Measurements from ENCODE around the gene GPBP1L1.
"Not testable (repeated sequence)": the region's sequence is repeated elsewhere in the genome, so short reads cannot be mapped to it uniquely, and the experiment has no call there.

Gene GPBP1L1

DNA sequence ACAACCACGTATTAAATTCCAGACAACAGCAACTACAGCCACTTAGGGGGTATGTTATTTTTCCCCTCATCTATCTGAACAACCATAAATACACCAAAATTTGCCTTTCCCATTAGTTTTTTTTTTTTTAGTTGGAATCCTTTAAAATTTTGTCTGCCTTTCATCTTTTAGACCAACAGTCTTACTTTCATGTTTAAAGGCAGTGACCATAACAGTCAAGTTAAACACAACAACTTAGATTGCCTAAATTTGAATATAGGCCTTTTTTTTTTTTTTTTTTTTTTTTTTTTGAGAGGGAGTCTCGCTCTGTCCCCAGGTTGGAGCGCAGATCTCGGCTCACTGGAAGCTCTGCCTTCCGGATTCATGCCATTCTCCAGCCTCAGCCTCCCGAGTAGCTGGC is 3.4 kb downstream of the GPBP1L1 start:
- no peak for DNase-seq (ENCODE audit: low read depth in 2 of 2)

DNA sequence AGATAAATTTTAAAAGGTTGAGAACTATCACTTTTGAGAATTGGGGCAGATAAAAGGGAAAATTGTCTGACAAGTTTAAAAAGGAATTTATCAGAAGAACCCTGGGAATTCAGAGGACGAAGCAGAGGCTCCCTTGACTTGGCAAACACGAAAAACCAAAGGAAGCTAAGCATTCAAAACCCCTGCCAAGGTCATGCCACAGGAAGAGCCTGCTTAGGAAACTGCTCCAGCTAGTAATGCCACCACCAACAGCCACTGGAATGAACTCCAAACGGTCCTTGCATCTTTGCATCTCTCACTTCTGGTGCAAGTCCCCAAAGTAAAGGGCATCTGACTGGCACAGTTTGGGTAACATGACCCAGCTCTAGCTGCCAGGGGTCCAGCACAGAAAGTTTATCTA is 7.2 kb downstream of the GPBP1L1 start:
- no peak for DNase-seq (ENCODE audit: low read depth in 2 of 2)

DNA sequence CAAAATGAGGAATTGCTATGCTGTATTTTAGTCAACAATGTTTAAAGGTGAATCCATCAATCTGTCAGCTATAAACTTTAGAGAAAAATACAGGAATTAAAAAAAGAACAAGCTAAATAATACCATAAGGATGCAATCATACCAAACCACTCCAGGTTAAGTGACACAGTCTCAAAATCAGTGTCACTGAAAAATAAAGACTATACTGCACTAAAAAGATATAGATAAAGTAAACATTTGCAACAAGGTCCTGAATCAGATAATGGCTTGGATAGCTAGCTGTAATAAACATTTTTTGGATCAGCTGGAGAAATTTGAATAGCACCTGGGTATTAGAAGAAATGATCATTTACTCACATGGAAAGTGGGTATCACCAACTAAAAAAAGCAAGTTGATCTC is 7.8 kb downstream of the GPBP1L1 start:
- no peak for DNase-seq (ENCODE audit: low read depth in 2 of 2)

DNA sequence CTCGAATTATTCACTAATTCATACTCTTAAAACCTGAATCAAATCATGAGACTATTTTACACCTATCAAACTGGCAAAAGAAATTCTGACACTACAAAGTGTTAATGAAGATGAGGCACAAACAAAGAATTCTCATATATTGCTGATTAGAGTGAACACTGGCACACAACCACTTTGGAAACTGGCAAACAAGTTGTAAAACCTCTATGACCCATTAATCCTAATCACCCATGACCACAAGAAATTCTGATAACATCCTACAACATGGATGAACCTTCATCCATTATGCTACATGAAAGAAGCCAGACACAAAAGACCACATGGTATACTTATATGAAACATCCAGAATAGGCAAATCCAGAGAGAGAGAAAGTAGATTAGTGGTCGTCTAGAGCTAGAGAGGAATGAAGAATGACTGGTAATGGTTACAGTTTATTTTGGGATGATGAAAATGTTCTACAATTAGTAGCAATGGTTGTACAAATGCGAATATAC is 8.5 kb downstream of the GPBP1L1 start:
- DNase-seq (ENCODE audit: low read depth in 2 of 2), result no peak

DNA sequence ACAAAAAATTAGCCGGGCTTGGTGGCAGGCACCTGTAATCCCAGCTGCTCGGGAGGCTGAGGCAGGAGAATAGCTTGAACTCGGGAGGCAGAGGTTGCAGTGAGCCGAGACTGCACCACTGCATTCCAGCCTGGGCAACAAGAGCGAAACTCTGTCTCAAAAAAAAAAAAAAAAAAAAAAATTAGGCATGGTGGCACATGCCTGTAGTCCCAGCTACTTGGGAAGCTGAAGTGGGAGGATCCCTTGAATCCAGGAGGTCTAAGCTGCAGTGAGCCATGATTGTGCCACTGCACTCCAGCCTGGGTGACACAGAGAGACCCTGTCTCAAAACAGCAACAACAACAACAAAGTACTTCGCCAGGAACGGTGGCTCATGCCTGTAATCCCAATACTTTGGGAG is 9.8 kb downstream of the GPBP1L1 start:
- not testable (repeated sequence) for DNase-seq (ENCODE audit: low read depth in 2 of 2)

DNA sequence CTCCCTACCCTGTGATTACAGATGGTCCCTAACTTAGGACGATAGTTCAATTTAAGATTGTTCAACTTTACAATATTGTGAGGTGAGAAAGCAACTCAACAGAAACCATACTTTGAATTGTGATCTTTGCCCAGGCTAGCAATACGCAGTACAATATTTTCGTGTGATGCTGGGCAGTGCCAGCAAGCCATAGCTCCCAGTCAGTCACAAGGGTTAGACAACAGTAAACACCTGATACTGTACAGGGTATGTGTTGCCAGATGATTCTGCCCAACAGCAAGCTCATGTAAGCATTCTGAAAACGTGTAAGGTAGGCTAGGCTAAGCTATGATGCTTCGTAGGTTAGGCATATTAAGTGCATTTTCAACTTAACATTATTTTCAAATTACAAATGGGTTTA is 11.9 kb downstream of the GPBP1L1 start:
- no peak for DNase-seq (ENCODE audit: low read depth in 2 of 2)

DNA sequence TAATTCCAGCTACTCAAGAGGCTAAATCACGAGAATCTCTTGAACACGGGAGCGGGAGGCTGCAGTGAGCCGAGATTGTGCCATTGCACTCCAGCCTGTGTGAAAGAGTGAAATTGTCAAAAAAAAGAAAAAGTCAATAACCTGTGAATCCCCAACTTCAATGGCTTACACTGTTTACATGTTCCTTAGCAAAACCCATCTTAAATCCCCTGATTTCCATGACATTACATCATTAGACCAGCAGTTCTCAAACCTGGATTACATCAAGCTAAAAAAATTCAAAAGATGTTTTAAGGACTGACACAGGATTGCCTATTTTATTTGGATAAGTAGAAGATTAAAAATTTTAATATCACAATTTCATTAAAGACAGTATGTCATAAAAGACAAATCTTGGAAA is 12.4 kb downstream of the GPBP1L1 start:
- no peak for DNase-seq (ENCODE audit: low read depth in 2 of 2)

DNA sequence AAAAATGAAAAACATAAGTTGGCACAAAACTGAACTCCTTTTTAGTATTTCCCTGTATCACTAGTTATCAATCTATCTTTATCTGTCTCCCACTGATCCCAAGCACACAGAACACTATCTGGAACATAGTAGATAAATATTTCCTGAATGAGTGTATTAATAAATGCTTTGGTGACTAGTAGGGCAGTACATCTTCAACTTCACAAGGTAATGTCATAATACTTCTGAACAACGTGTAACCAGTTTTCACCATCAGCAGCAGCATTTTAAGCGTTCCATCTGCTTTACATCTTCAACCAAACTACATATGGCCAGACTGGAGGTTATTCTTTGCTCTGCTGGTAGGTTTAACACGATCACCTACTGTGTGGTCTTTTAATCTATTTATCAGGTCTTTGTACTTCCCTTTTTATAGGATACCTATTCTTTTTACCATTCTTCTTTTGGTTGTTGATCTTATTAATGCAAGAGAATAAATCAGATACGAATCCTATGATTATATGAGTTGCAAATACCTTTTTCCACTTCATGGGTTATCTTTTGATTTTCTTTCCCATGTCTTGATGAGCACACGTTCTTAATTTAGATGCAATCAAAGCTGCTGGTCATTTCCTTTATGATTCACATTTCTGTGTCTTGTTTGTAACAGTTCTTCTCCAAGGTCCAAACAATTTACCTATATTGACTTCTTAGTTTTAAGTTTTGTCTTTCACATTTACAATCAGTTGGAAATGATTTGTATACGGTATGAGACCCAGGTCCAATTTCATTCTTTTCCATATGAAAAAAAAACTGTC is 16.3 kb downstream of the GPBP1L1 start:
- DNase-seq (ENCODE audit: low read depth in 2 of 2), result no peak

DNA sequence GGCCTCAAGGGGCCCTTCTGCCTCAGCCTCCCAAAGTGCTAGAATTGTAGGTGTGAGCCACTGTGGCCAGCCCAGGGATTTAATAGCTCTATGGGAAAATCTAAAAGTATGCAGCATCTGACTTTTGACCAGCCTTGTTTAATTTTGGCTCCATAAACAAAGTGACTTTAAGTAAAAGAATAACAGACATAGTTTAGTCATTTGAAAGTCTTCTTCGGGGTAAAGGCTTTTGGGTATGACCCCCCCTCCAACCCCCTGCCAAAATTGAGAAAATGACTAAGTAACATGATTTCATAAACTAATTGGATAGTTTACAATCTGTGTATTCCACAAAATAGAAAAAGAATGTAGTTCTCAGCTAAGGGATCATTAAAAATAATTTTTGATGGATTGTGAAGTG is 17.0 kb downstream of the GPBP1L1 start:
- no peak for DNase-seq (ENCODE audit: low read depth in 2 of 2)

DNA sequence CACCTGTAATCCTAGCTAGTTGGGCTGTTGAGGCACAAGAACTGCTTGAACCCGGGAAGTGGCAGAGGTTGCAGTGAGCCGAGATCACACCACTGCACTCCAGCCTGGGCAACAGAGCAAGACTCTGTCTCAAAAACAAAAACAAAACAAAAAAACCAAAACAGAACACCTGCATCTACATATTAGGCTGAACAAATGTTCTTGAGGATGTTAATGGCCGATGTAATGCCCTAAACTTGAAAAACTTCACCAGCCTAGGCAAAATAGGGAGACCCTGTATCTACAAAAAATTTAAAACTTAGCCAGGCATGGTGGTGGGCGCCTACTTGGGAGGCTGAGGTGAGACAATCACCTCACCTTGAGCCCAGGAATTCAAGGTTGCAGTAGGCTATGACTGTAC is 17.8 kb downstream of the GPBP1L1 start:
- DNase-seq (ENCODE audit: low read depth in 2 of 2), result no peak

DNA sequence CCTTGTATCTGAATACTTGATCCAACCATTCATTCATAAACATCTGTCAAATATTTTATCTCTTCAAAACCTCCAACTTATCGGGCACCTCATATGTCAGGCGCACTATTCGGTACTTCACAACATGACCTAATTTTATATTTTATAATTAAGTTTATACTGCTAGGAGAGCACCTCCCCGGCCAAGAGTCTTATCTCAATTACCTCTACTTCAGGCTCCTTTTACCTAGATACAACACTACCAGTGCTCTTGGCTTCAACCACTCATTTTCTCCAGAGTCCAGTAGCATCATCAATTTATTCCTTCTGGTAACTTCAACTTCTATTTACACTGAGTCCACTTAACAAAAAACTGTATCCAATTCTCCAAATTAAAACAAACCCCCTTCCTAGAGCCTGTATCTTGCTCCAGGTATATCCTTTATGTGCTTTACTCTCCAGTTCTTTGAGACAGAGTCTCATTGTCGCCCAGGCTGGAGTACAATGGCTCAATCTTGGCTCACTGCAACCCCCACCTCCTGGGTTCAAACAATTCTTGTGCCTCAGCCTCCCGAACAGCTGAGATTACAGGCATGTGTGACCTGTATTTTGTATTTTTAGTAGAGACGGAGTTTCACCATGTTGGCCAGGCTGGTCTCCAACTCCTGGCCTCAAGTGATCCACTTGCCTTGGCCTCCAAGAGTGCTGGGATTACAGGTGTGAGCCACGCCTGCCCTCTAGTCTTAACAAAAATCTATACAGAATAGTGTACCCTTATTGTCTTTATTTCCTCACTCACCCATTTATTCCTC is 18.8 kb downstream of the GPBP1L1 start:
- DNase-seq (ENCODE audit: low read depth in 2 of 2), result no peak

DNA sequence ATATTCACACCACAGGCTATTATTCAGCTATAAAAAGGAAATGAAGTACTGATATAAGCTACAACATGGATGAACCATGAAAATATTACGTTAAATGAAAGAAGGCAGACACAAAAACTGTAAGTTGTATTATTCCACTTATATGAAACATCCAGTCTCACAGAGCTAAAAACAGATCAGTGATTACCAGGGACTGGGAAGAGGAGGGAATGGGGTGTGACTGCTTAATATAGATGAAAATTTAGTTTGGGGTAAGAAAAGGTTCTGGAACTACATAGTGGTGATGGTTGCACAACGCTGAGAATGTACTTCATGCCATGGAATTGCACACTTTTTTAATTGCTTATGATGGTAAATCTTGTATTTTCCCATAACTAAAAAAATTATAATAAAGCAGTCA is 19.5 kb downstream of the GPBP1L1 start:
- no peak for DNase-seq (ENCODE audit: low read depth in 2 of 2)

DNA sequence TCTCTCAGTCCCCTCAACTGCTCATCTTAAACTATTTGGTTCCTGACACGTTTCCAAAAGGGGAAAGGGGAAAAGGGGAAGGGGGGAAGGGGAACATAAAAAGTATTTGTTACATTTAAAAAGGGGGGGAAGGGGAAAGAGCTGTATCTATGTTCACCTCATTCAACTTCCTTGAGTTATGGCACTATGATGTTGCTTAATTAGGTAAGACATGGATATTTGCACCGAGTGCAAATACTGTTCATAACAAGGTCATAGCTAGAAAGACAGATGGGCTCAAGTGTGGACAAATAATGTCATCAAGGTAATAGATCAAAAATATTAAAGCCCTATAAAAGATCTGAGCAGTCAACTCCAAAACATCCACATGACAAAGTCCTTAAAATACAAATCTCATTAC is 26.0 kb downstream of the GPBP1L1 start:
- DNase-seq (ENCODE audit: low read depth in 2 of 2), result no peak

DNA sequence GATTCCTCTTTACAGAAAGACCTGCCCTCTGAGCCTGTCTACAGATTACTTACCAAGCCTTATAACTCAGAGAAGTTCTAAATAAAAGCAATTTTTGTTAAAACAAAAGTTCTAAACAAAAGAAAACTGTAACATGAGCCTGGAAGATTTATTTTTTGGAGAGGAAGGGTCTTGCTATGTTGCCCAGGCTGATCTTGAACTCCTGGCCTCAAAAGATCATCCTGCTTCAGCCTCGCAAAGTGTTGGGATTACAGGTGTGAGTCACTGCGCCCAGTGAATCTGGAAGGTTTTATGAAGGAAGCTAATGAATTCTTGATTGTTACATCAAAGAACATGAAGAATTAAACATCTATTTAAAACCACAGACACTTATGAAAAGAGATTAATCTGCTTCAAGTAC is 27.1 kb downstream of the GPBP1L1 start:
- no peak for DNase-seq (ENCODE audit: low read depth in 2 of 2)

DNA sequence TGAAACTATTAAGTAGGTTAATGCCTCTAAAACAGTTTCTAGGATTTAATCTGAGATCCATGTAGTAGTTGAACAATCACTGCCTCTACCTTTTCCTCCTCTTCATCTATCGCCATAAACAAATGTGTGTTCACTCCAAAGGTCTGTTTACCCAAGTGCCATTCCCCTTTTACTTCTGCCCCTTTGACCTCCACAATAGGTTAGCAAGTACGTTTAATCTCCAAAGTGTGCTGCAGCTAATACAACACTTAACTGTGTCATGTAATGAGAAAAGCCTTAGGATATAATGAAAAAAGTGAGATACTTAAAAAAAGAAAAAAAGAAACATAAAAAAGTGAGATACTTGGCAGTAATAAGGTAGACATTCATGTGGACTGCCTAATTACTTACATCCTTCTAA is 28.2 kb downstream of the GPBP1L1 start:
- no peak for DNase-seq (ENCODE audit: low read depth in 2 of 2)

DNA sequence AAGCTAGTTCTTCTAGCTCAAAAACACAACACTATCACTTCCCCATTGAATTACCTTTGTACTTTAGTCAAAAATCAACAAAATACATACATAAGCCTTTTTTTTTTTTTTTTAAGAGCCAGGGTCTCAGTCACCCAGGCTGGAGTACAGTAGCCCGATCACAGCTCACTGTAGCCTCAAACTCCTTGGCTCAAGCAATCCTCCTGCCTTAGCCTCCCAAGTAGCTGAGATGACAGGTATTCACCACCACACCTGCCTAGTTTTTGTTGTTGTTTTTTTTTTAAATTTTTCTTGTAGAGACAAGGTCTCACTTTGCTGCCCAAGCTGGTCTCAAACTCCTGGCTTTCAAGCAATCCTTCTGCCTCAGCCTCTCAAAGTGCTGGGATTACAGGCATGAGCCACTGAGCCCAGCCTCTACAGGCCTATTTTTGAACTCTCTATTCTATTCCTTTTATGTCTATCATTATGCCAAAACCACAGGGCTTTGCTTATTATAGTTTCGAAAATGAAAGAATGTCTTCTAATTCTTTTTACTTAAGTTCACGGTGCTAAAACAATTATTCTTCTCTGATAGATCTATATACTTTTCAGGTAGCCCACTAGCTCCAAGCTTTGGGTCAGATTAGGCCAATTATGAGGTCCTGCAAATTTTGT is 29.6 kb downstream of the GPBP1L1 start:
- no peak for DNase-seq (ENCODE audit: low read depth in 2 of 2)

DNA sequence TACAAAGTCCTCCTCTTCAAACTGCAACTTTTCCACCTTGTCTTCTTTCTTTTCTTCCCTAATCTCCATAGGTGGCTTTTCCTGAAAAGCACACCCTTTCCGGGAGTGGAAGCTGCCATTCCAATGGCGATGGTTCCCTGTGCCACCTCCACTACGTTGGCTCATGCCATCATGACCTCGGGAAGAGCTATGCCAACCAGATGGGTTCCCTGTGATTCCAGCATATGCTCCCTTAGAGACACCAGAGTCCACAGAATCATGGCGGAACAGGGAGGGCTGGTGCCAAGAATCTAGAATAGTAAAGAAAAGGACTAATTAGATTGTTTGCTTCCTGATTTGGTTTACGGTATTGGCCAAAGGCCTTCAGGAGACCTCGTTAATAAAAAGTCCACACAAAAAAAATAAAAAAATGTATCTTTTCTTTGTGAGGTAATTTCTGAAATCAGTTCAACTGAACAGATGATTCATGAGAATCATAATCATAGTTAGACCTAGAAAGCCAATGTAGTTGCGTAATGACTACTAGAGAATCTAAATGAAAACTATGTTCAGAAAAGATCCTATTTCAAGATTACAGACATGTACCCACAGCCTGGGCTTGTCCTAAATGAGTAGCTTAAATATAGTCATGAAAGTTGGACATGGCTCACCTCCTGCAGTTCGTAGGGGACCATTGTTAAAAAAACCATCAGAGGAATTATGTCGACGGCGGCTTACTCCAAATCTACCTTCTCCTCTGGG is 31.6 kb downstream of the GPBP1L1 start:
- no peak for DNase-seq (ENCODE audit: low read depth in 2 of 2)

DNA sequence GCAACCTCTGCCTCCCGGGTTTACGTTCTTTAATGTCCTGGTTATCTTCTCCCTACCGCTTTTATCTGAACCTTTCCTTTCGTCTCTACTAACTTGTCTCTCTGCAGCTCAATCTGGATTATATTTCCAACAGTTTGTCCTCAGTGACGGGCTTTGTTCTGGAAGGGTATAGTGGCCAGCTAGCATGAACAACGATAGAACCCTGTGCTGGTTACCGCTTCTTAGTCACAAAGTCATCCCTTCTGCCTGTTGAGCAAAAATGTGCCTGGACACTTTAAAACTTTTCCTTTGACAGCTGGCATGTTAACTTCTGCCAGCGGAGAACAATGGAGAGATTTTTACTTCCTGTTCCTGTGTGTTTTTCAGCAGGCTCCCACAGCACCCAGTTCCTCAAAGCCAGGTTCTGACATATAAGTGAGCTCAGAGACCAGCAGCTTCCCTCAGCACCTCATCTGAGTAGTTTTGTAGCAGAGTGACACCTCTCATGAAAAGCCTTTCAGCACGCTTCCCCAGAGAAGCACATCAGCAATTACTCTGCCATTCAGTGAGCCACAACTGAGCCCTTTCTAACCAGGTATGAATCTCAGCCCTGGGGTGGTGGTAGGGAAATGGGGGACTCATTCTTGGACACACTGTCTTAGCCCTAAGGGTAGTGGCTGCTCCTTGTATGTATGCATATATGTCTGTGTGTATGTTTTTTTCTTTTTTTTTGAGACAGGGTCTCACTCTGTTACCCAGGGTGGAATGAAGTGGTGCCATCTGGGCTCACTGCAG is 38.9 kb downstream of the GPBP1L1 start:
- DNase-seq (ENCODE audit: low read depth in 2 of 2), result no peak

DNA sequence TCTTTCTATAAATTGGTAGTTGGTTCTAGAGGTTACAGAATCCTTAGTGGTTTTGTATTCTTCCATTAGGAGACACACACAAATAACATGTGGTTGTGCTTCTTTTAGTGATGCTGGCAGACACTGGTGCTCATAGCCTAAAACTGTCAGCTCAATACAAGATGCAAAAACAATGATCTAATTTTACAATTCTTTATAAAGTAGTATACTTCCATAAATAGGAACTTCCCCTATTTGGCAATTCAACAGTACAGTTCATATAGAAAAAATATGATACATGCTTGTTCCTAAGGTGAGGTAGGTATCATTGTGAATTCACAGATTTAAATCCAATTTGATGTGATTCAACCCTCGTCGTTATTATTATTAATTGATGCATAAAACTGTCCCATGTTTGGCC is 41.7 kb downstream of the GPBP1L1 start:
- DNase-seq (ENCODE audit: low read depth in 2 of 2), result no peak

DNA sequence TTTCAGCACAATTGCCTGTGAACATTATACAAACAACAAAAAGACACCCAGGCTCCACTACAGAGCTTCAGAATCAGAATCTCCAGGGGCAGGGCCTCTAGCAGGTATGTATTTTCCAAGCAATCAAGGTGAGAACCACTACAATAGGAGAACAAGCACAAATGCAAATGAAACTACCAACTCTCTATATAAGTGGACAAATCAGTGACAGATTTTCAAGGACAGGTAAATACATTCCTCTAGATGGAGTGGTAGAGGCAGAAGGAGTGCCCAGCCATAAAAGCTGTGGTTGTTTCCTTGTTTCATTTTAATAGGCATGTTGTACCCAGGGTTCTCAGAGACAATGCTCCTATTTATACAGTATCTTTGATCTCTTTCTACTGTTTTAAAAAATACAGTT is 42.4 kb downstream of the GPBP1L1 start:
- DNase-seq (ENCODE audit: low read depth in 2 of 2), result no peak

DNA sequence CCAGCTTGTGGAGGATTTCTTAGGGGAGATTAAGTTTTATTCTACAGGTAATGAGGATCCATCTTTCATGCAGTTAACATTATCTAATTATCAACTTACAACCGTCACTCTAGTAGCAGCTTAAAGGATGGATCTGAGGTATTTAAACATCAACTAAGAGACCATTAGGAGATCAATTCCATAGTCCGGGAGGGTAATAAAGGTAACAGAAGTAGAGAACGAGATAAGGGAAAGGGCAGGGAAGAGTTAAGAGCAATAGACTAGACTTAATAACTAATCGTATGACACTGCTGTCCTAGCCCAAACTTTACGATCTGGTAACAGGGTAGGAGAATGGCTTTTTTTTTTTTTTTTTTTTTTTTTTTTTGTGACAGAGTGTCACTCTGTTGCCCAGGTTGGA is 43.0 kb downstream of the GPBP1L1 start:
- no peak for DNase-seq (ENCODE audit: low read depth in 2 of 2)
